Prostate gland (tissue), 2 donors: ENCODE measurements around the gene ZNF837. TPM values are rescaled to one million over a fixed set of nuclear protein-coding genes. Genes with fewer than 3 reads are reported as not detected.

Source experiments
- DNase-seq: peaks from one replicate; pipeline ENCODE4 v3.0.0-alpha.2; 2019; ENCODE audit warnings: low spot score
- H3K27ac ChIP-seq, 2 donors: fragments of 200-600 bp; sonication (generic); 2 replicates each; pipeline ENCODE4 v1.5.1; 2017 to 2019
- H3K27me3 ChIP-seq: fragments of 200-600 bp; sonication (generic); replicated peaks from 2 replicates; pipeline ENCODE4 v1.5.1; 2019; ENCODE audit not compliant: insufficient read depth
- H3K36me3 ChIP-seq, 2 donors: fragments of 200-600 bp; sonication (generic); 1 replicate in 1 of 2; 2 replicates in 1 of 2; pipeline versions ENCODE4 v1.5.1 to v1.8.1; 2017 to 2019
- H3K4me1 ChIP-seq: fragments of 200-600 bp; sonication (generic); replicated peaks from 2 replicates; pipeline ENCODE4 v1.5.1; 2019
- H3K4me3 ChIP-seq, 2 donors: fragments of 200-600 bp; sonication (generic); 2 replicates each; pipeline ENCODE4 v1.5.1; 2017 to 2019
- H3K9me3 ChIP-seq: fragments of 200-600 bp; sonication (generic); 2 replicates; pipeline ENCODE4 v1.5.1; 2017
- CTCF ChIP-seq, 4 experiments: fragments of 200-600 bp in 2 of 4; fragments of 450-650 bp in 2 of 4; sonication (generic) in 2 of 4; IDR thresholded peaks; 1 replicate in 3 of 4; 2 replicates in 1 of 4; pipeline ENCODE4 v1.5.1; 2016 to 2019; ENCODE audit warnings: antibody characterized with exemption in 4 of 4, mild to moderate bottlenecking in 2 of 4, moderate library complexity in 2 of 4
- POLR2A ChIP-seq: fragments of 450-650 bp; IDR thresholded peaks from one replicate; pipeline ENCODE4 v1.6.1; 2016; ENCODE audit warnings: antibody characterized with exemption, mild to moderate bottlenecking
- POLR2AphosphoS5 ChIP-seq: sonication (generic); formaldehyde crosslinking; IDR thresholded peaks from one replicate; pipeline ENCODE4 v1.6.1; 2017; ENCODE audit warnings: antibody characterized with exemption
- WGBS: methylation state at CpG from one replicate; pipeline ENCODE4 v1.1.5; 2018; 5-methylcytosine and 5-hydroxymethylcytosine counted together
- intact Hi-C: fragments of 100-400 bp; cut with DNase I; formaldehyde crosslinking; loops from one replicate; pipeline ENCODE4 v1.14.2; 2022
- total RNA-seq, 2 donors: library from RNA; depleted of rRNA; stranded (reverse); fragments of >200 nt; gene quantifications; one replicate each; pipeline ENCODE4 v1.1.0, GENCODE V29; 2016

Gene ZNF837
- total RNA-seq, 2 donors from 2014 or later: 12.2 to 15.7 TPM

GRCh38 chr19:58338825-58339558, 41.8 kb downstream of the ZNF837 start:
- TF ChIP-seq POLR2A: no peak
- TF ChIP-seq POLR2AphosphoS5: no peak
- no peak for TF ChIP-seq CTCF (IDR thresholded peaks at IDR 0.05)
- Histone ChIP-seq H3K27me3 (no peaks in the 10 kb centered on the region), H3K9me3 (no peaks in the 10 kb centered on the region), H3K4me1 (no peaks in the 10 kb centered on the region), H3K36me3 (peaks cover 0 to 4% of the 10 kb centered on the region in 2 donors), H3K4me3 (no peak overlapping the region), H3K27ac (no peak overlapping the region)
- DNase-seq: no peak
- whole genome bisulfite sequencing: 74% methylated on average over 30 of the region's 30 CpGs
- intact Hi-C loops: no loop called here

- Histone ChIP-seq H3K36me3 (peaks cover 0 to 4% of the 10 kb centered on the region in 2 donors), H3K9me3 (no peaks in the 10 kb centered on the region), H3K4me3 (no peak overlapping the region), H3K27me3 (no peaks in the 10 kb centered on the region), H3K27ac (no peak overlapping the region), H3K4me1 (no peaks in the 10 kb centered on the region)
- DNase-seq: no peak
- intact Hi-C loops: no loop called here
- WGBS: 98% methylated on average over 11 of the region's 11 CpGs
- TF ChIP-seq POLR2A (no peak), POLR2AphosphoS5 (no peak), CTCF (IDR thresholded peaks at IDR 0.05) (no peak)
Observed at GRCh38 chr19:58338336-58338735, 42.5 kb downstream of the ZNF837 start.

- intact Hi-C loops: no loop called here
Observed at GRCh38 chr19:58336820-58337219, 44.0 kb downstream of the ZNF837 start.

DNA sequence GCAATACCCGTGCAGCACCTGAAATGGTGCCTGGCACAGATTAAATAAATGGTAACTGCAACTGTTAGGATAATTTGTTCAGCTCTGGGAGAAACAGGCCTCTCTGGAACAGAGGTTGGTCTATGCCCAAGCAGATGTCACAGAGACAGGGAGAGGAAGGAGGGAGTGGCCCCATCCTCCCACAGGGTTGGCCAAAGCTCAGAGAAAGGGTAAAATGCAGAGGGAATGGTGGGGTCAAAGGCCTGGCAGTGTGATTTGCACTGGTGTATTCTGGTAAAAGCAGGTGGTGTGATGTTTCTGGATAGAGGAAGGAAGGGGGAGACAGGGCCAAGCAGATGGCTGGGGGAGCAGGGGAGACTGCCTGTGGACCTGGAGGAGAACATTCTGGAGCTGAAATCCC, 44.6 kb downstream of the ZNF837 start:
- 91% methylated on average over 1 of the region's 1 CpG for WGBS
- TF ChIP-seq POLR2AphosphoS5: no peak
- Histone ChIP-seq H3K36me3 (peaks cover 0 to 4% of the 10 kb centered on the region in 2 donors), H3K4me3 (no peak overlapping the region), H3K9me3 (no peaks in the 10 kb centered on the region), H3K27ac (no peak overlapping the region), H3K27me3 (no peaks in the 10 kb centered on the region), H3K4me1 (no peaks in the 10 kb centered on the region)
- DNase-seq: no peak
- intact Hi-C loops: no loop called here

More at GRCh38 chr19:58336820-58337219, 44.0 kb downstream of the ZNF837 start:
- Histone ChIP-seq H3K4me3 (no peak overlapping the region), H3K9me3 (no peaks in the 10 kb centered on the region), H3K4me1 (no peaks in the 10 kb centered on the region), H3K36me3 (peaks cover 0 to 4% of the 10 kb centered on the region in 2 donors), H3K27me3 (no peaks in the 10 kb centered on the region), H3K27ac (no peak overlapping the region)
- no peak for DNase-seq
- WGBS: 95% methylated on average over 4 of the region's 4 CpGs
- TF ChIP-seq POLR2AphosphoS5 (no peak), POLR2A (no peak), CTCF (IDR thresholded peaks at IDR 0.05) (no peak)

- no peaks in the 10 kb centered on the region for H3K27me3 ChIP-seq
- WGBS: 82% methylated on average over 3 of the region's 3 CpGs
- H3K4me3 ChIP-seq: no peak overlapping the region
- no peaks in the 10 kb centered on the region for H3K4me1 ChIP-seq
- peaks cover 0 to 4% of the 10 kb centered on the region in 2 donors for H3K36me3 ChIP-seq
- no peak overlapping the region for H3K27ac ChIP-seq
- intact Hi-C loops: no loop called here
- DNase-seq: no peak
- no peaks in the 10 kb centered on the region for H3K9me3 ChIP-seq
- no peak for TF ChIP-seq POLR2AphosphoS5
- no peak for TF ChIP-seq CTCF (IDR thresholded peaks at IDR 0.05)
- TF ChIP-seq POLR2A: no peak
Observed at GRCh38 chr19:58335630-58336029, 45.2 kb downstream of the ZNF837 start.
